Lower lobe of right lung (tissue), 2 donors: ENCODE results near the gene CRYGN. TPM values are rescaled to one million over a fixed set of nuclear protein-coding genes. Genes with fewer than 3 reads are reported as not detected.

Experiments
- ATAC-seq, 2 donors: fragments of 200-7000 bp; cut with Tn5 transposase; one replicate each; pipeline ENCODE4 v1.9.1; 2020 to 2022; ENCODE audit warnings: mild to moderate bottlenecking in 2 of 2, moderate library complexity in 2 of 2
- DNase-seq: peaks from one replicate; pipeline ENCODE4 v3.0.0-alpha.2; 2020
- H3K27ac ChIP-seq: fragments of 200-600 bp; one replicate; pipeline ENCODE4 v1.8.0; 2022
- H3K27me3 ChIP-seq: fragments of 200-600 bp; one replicate; pipeline ENCODE4 v1.8.0; 2022; ENCODE audit warnings: low read depth
- H3K36me3 ChIP-seq: fragments of 200-600 bp; one replicate; pipeline ENCODE4 v1.8.0; 2022; ENCODE audit warnings: mild to moderate bottlenecking
- H3K4me1 ChIP-seq: fragments of 200-600 bp; one replicate; pipeline ENCODE4 v1.8.0; 2022
- H3K4me3 ChIP-seq: fragments of 200-600 bp; one replicate; pipeline ENCODE4 v1.8.0; 2022; ENCODE audit warnings: mild to moderate bottlenecking
- H3K9me3 ChIP-seq: fragments of 200-600 bp; one replicate; pipeline ENCODE4 v1.8.0; 2022
- intact Hi-C: fragments of 100-400 bp; cut with DNase I; formaldehyde crosslinking; loops from one replicate; pipeline ENCODE4 v1.11.0; 2022
- total RNA-seq: library from RNA; stranded (reverse); fragmentation: NEBNext Ultra II Directional; extraction: Animal tissue kit (Norgen Biotek cat#: 25700); gene quantifications from one replicate; pipeline ENCODE4 v1.2.1, GENCODE V29; 2021
- TF ChIP-seq, protein P1 (sequence below): fragments of 200-600 bp; IDR thresholded peaks from one replicate; pipeline ENCODE4 v1.8.0; 2022; ENCODE audit warnings: antibody characterized with exemption, mild to moderate bottlenecking
- donor health status: DM: no; HTN: yes; CAD: no; lungs with severe emphysema.

Gene CRYGN
- total RNA-seq, 1 donor from 2014 or later, result not detected

DNA sequence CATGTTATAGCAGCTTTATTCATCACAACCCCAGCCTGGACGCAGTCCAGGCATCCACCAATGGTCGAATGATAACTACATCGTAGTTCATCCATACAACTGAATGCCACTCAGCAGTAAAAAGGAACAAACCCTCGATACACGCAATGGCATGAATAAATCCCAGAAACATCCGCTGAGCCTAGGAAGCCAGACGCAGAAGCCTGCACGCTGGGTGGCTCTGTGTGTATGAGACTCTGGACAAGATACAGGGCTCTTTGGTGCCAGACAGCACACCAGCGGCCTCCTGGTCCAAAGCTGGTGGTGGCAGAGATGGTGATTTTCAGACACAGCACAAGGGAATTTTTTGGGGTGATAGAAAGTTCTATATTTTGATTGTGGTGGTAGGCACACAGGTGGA lies 10.0 kb upstream of the CRYGN start:
- Histone ChIP-seq H3K9me3 (no peaks in the 10 kb centered on the region), H3K4me3 (no peak overlapping the region), H3K27ac (no peak overlapping the region), H3K36me3 (no peaks in the 10 kb centered on the region), H3K27me3 (peaks cover 4% of the 10 kb centered on the region), H3K4me1 (peaks cover 8% of the 10 kb centered on the region)
- ATAC-seq (no peak), DNase-seq (no peak)
- intact Hi-C loops, result loop anchor here (10.0 kb wide), 1 partner anchor 75 kb away; no protein-coding TSS in a partner anchor
- TF ChIP-seq, protein P1, sequence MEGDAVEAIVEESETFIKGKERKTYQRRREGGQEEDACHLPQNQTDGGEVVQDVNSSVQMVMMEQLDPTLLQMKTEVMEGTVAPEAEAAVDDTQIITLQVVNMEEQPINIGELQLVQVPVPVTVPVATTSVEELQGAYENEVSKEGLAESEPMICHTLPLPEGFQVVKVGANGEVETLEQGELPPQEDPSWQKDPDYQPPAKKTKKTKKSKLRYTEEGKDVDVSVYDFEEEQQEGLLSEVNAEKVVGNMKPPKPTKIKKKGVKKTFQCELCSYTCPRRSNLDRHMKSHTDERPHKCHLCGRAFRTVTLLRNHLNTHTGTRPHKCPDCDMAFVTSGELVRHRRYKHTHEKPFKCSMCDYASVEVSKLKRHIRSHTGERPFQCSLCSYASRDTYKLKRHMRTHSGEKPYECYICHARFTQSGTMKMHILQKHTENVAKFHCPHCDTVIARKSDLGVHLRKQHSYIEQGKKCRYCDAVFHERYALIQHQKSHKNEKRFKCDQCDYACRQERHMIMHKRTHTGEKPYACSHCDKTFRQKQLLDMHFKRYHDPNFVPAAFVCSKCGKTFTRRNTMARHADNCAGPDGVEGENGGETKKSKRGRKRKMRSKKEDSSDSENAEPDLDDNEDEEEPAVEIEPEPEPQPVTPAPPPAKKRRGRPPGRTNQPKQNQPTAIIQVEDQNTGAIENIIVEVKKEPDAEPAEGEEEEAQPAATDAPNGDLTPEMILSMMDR, result no peak

DNA sequence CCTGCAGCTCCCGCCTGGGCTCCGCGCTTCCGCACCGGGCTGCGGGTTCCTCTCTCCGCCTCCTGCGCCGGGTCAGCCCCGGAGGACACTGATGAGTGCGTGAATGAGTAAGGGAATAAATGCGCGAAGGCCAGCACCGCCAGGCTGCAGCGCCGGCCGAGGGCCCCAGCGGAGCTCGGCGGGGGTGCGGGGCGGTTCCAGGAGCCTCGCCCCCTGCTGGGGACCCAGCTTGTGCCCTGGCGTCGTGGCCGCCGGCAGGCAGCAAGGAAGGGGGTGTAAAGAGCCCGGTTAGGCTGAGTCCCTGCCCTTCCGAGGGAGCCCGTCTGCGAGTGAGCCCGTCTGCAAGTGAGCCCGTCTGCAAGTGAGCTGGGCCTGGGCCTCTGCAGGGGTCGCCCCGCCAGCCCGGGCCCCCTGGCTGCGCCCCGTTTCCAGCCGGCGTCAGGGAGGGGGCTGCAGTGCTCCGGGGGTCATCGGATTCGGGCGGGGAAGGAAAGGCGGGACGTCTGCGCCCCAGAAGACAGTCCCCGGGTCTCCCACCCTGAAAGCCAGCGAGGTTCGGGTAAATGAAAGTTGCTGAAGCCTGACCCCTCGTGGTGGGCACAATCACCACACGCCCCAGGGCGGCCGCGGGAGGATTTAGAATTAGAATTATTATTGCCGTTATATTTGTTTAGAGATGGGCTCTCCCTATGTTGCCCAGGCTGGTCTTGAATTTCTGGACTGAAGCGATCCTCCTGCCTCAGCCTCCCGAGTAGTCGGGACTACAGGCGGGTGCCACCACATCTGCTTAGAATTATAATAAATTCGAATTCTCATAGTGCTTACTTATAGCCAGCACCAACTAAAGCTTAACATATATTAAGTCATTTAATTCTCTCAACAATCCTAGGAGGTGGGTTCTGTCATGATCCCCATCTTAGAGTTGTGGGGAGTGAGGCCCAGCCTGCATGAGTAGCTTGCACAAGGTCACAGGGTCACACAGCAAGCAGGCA lies 8.6 kb upstream of the CRYGN start:
- H3K9me3 ChIP-seq, result no peaks in the 10 kb centered on the region
- peaks cover 8% of the 10 kb centered on the region for H3K4me1 ChIP-seq
- H3K27me3 ChIP-seq, result peaks cover 4% of the 10 kb centered on the region
- intact Hi-C loops, result loop anchor here (10.0 kb wide), 1 partner anchor 74 kb away; no protein-coding TSS in a partner anchor
- DNase-seq, result peak; percentile 74
- no peaks in the 10 kb centered on the region for H3K36me3 ChIP-seq
- H3K4me3 ChIP-seq, result peak overlapping the region; percentile 66
- TF ChIP-seq, protein P1, result peak; percentile 89
- ATAC-seq, result peak; percentile 91 to 94
- H3K27ac ChIP-seq, result peak overlapping the region; percentile 64

DNA sequence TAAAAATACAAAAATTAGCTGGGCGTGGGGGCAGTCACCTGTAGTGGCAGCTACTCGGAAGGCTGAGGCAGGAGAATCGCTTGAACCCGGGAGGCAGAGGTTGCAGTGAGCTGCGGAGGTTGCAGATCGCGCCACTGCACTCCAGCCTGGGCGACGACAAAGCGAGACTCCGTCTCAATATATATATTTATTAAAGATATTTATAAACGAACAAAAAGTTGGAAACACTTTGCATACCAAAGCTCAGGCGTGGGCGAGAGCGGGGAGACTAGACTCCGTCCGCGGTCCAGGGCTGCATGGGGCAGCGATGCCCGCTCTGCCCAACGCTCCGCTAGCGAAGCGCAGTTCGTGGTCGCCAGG lies 7.9 kb upstream of the CRYGN start:
- Histone ChIP-seq H3K27ac (no peak overlapping the region), H3K4me3 (peak overlapping the region; percentile 66), H3K4me1 (peaks cover 8% of the 10 kb centered on the region), H3K36me3 (no peaks in the 10 kb centered on the region), H3K27me3 (peaks cover 4% of the 10 kb centered on the region), H3K9me3 (no peaks in the 10 kb centered on the region)
- TF ChIP-seq, protein P1, result no peak
- intact Hi-C loops, result loop anchor here (10.0 kb wide), 1 partner anchor 73 kb away; no protein-coding TSS in a partner anchor
- ATAC-seq, result no peak
- no peak for DNase-seq

DNA sequence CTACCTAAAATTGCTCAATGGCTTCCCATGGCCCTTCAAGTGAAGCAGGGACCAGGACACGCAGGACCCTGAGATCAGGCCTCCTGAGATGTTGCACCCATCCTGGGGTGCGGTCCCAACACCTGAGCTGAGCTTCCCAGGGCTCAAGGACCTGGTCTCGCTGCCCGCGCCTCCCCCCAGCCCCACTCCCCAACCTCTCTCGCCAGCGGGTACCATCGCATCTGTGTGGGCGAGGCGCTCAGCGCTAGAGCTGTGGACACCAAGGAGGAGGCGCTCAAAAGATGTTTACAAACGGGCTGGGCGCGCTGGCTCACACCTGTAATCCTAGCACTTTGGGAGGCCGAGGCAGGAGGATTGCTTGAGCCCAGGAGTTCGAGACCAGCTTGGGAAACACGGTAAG lies 7.4 kb upstream of the CRYGN start:
- ATAC-seq (no peak), DNase-seq (no peak)
- Histone ChIP-seq H3K27ac (no peak overlapping the region), H3K9me3 (no peaks in the 10 kb centered on the region), H3K4me1 (peaks cover 8% of the 10 kb centered on the region), H3K36me3 (no peaks in the 10 kb centered on the region), H3K27me3 (peaks cover 4% of the 10 kb centered on the region), H3K4me3 (no peak overlapping the region)
- TF ChIP-seq, protein P1, result no peak
- intact Hi-C loops, result loop anchor here (10.0 kb wide), 1 partner anchor 73 kb away; no protein-coding TSS in a partner anchor

DNA sequence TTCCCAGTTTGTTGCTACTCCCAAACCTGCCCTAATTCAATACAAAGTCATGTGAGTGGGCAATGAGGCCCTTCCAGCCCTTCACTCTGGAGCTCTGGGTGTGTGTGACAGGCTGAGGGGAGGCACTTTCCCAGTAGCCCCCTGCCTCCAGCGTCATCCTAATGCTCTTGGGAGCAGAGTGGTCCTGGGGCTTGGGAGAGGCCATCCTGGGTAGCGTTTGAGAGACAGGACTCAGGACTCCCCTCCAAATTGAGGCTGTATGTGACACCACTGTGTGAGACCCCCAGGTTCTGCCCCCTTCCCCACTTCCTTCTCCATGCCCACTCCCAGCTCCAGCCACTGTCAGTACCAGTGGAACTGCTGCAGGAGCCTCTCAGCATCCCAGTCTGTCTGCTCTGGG lies 6.5 kb upstream of the CRYGN start:
- intact Hi-C loops, result loop anchor here (10.0 kb wide), 1 partner anchor 72 kb away; no protein-coding TSS in a partner anchor
- TF ChIP-seq, protein P1, result no peak
- Histone ChIP-seq H3K27ac (no peak overlapping the region), H3K9me3 (no peaks in the 10 kb centered on the region), H3K4me3 (no peak overlapping the region), H3K27me3 (peaks cover 4% of the 10 kb centered on the region), H3K4me1 (peaks cover 10% of the 10 kb centered on the region), H3K36me3 (no peaks in the 10 kb centered on the region)
- ATAC-seq (no peak), DNase-seq (no peak)
